Measurements from ENCODE around the gene RPH3AL.

RPH3AL gene

DNA sequence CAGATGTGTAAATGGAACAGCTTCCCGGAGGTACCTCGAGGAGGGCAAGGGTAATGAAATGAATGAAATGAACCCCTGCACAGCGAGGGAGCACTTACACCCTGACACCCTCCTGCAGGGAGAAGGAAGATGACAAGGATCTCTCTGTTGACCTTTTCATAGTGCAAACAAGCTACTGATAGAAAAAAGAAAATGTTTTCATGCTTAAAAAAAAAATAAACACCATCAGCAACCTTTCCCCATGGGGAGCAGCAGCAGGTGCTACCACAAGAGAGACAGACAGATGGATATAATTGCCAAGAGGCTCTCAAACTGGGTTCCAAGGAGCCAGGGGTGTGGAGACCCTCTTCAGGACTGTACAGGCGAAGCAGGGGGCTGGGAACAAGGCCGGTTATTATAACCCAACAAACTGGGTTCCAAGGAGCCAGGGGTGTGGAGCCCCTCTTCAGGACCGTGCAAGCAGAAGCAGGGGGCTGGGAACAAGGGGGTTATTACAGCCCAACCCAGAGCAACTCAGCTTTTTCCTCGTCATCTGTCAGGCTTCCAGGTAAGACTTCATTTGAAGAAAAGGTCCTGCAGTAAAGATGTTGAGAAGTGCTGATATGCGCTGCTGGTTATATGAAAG, 718 bp upstream of the RPH3AL start:
- DNase-seq (ENCODE audit: low read depth in 2 of 2): no peak

DNA sequence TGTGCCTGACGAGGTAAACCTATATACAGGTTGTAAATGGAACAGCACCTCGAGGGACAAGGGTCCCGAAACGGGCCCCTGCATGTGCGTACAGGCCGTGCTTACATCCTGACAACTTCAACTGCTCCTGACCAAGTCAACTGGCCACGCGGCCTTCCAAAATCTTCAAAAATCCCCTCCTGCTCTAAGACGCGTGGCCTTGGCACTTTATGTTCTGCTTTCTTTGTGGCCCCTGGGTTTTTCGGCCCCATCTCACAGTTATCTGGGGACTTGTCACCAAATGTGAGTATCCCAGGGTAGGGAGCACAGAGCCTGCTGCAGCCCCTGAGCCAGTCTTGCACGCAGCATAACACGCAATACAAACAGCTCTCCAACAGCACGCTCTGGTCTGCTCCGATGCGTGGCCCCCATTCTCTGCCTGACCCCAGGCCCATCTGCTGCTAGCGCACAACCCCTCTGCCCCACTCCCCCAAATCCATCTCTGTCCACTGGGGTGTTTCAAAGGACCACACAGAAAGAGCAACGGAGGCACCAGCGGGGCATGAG, 659 bp downstream of the RPH3AL start:
- DNase-seq (ENCODE audit: low read depth in 2 of 2): no peak

DNA sequence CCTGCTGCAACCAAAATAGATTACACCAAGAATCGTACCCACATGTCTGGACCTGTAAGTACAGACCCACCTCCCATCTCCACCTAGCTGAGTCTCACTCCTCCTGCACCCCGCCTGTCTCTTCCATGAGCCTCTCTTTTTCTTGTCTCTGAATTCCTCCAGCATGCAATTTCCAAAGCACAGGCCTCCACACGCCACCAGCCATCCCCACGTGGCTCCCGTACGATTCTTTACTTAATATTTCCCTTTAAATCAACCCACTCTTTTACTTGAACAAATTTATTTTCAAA, 1.2 kb downstream of the RPH3AL start:
- no peak for DNase-seq (ENCODE audit: low read depth in 2 of 2)

DNA sequence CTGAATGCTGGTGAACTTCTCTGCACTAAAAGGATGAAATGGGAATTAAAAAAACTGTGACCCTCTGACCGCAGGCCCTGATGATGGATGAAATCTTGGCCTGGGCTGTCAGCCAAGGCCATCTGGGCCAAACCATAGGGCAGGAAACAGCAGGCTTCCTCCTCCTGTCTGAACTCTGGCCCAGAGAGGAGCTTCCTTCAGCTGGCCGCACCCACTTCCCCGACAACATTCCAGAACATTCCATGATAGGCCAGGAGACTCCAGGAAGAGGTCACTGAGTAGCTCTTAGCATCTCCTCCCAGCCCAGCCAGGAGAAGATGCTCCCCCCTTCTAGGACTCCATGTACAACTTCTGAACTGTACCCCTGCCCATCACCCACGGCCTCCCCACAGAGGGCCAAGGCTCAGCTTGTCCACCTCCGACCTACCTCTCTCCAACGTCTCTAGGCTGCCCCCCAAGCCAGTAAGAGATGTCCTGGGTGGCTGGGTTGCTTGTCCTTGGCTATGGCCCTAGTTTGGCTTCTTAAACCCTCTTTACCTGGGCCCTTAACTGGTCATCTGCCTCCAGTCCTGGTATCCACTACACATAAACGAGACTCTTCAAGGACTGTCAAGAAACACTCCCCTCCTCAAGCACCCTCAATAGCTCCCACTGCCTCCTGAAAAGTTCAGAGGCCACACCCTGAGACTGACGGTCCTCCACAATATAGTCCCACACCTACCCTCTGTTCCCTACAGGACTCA, 1.7 kb downstream of the RPH3AL start:
- DNase-seq (ENCODE audit: low read depth in 2 of 2): no peak

DNA sequence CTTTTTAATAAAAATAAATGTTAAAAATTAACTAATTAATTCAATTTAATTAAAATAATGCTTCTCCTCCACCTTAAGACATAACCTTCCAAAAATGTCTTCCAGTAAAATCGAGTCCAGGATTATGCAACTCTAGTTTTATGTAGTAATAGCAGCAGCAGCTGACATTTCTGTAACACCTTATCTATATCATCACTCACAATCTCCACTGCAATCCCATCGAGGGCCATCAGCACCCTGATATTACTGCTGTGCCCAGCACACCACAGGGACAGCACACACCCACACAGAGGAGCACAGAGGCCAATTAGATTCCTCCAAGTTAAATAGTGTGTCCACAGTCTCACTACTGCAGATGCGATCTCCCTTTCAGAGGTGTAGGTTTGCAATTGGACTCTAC, 2.9 kb downstream of the RPH3AL start:
- no peak for DNase-seq (ENCODE audit: low read depth in 2 of 2)

DNA sequence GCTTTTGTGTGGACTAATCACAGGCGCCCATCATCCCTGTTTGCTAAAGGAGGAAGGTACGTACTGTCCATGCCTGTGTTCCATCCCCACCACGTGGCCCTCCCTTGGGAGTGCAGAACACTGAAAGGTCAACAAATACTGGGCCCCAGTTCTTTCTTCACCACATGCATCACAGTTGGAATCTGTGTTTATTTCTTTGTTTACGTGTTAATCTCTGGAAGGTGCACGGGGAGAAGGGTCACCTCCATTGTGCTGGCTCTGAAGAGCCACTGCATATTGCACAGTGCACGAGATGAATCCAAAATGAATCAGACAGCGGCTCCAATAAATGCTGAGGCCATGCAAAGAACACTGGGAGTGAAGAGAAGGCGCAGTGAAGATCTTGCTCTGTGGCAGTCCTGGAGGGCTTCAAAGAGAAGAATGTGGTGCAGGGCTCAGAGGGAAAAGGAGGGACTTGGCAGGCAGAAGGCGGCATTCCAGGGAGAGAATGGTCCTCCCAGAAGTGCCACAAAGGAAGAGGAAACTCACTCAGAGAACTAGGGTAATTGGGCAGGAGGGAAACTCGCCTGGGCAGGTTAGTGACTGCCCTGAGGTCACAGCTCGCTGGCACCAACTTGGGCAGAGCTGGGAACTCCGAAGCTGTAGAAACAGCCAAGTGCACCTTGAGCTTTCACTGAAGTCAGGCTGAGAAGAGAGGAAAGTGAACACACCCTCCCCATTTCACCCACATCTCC, 3.7 kb downstream of the RPH3AL start:
- DNase-seq (ENCODE audit: low read depth in 2 of 2): no peak

DNA sequence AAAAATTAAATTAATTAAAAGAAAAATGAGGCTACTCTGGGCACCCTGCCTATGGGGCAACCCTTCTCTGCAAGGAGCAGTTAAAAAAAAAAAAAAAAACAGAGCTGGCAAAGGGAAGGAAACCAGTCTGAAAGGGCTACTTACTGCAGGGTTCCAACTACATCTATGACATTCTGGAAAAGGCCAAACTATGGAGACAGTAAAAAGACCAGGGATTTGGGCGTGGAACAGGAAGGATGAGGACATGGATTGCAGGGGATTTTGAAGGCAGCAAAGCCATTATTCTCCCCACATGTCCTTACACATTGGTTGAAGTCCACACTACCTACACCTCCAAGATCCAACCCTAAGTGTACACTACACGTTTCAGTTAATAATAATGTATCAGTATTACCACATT, 4.6 kb downstream of the RPH3AL start:
- DNase-seq (ENCODE audit: low read depth in 2 of 2): no peak

DNA sequence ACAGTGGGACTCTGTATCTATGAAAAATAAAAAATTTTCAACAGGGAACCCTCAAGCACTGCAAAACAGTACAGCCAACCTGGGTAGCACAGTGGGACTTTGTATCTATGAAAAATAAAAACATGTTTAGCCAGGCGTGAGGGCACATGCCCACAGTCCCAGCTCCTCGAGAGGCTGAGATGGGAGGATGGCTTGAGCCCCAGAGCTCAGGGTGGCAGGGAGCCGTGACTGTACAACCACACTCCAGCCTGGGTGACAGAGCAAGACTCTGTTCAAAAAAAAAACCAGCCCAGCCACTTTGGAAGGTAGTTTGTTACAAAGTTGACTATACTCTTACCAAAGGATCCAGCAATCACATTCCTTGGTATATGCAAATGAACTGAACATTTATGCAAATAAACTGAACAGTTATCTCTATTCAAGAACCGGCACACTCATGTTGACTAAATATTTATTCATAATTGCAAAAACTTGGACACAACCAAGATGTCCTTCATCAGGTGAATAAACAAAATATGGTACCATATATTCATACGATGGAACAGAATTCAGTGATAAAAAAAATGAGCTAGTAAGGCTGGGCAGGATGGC, 5.2 kb downstream of the RPH3AL start:
- DNase-seq (ENCODE audit: low read depth in 2 of 2): no peak

DNA sequence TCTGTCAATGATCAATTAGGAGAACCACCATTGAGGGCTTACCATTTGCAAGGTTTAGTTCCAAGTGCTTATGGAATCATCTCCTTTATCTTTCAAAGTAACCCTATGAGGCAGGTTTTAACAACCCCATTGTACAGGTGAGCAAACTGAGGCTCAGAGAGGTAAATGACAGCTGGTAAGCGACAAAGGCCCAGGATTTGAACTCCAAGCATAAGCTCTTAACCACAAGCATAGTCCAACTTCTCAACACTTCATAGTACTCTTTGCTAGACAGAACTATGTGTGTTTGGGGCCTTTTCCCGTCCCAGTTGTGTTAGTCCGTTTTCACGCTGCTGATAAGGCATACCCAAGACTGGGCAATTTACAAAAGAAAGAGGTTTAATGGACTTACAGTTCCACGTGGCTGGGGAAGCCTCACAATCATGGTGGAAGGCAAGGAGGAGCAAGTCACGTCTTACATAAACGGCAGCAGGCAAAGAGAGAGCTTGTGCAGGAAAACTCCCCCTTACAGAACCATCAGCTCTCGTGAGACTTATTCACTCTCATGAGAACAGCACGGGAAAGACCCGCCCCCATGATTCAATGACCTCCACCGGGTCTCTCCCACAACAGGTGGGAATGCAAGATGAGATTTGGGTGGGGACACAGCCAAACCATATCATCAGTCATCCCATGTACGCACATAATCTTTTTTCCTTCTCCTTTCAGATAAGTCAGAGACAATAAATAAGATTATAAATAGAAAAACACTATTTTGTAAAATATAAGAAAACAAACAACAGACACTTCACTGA, 6.4 kb downstream of the RPH3AL start:
- no peak for DNase-seq (ENCODE audit: low read depth in 2 of 2)

DNA sequence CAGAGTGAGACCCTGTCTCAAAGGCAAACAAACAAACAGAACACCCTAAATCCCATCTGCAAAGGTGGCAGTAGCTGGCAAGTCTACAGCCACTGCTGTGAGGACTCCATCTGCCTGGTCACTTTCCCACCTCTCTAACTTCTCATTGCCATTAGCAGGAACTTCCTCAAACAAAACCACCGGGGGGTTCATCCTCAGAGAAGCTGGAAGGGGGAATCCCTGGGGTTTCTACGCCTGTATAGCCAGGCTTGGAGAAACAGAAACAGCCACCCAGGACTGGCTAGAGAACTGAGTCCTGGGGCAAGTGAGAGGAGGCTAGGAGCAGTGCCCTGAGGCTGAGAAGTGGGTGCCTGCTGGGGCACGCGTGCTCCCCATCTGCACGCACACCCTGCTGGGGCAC, 7.3 kb downstream of the RPH3AL start:
- no peak for DNase-seq (ENCODE audit: low read depth in 2 of 2)

DNA sequence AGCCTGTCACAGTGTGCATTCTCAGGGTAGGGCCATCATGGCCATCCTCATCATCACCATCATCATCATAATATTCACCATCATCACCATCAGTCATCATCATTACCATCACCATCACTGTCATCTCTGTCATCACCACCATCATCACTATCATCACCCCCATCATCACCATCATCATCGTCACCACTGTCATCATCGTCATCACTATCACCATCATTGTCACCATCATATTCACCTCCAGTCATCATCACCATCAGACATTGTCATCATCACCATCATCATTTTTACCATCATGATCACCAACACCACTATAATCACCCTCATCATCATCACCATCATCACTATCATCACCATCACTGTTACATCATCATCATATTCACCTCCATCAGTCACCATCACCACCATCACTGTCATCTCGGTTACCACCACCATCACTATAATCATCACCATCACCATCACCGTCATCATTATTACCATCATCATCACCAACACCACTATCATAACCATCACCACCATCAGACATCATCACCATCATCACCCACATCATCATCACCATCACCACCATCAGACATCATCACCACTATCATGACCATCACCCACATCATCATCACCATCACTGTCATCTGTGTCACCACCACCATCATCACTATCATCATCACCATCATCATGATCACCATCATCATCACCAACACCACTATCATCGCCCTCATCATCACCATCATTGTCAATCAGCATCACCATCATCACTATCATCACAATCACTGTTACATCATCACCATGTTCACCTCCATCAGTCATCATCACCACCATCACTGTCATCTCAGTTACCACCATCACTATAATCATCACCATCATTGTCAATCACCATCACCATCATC, 8.5 kb downstream of the RPH3AL start:
- DNase-seq (ENCODE audit: low read depth in 2 of 2): no peak

DNA sequence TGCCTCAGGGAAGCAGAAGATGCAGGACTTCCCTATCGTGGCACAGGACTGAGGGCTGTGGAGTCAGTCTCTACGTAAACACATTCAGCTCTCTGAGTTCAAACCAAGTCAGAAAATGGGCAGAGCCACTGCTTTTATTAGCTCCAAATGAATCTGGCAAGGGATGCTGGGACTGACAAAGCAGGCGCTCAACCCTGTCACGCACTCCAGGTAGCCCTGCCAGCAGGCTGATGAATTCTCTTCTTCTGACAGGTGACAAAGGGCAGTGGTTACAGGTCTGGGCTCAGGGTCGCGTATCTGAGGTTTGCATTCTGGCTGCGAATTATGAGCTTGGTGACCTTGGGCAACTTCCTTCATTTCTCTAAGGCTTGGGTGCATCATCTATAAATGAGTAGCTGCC, 9.4 kb downstream of the RPH3AL start:
- no peak for DNase-seq (ENCODE audit: low read depth in 2 of 2)

DNA sequence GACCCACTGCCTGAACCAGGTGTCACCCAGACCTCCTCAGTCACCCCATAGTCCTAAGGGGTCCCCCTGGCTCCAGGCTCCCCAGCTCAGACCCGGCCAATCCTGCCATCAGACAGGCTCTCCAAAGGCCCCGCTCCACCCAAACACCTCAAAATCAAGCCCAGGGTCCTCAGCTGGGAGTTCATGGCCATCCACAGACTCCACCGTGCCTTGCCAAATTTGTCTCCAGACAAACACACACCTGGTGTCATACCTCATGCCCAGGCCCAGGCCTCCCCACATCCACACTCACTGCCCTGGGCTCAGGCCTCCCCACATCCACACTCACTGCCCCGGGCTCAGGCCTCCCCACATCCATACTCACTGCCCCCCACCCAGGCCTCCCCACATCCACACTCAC, 12.5 kb downstream of the RPH3AL start:
- no peak for DNase-seq (ENCODE audit: low read depth in 2 of 2)

DNA sequence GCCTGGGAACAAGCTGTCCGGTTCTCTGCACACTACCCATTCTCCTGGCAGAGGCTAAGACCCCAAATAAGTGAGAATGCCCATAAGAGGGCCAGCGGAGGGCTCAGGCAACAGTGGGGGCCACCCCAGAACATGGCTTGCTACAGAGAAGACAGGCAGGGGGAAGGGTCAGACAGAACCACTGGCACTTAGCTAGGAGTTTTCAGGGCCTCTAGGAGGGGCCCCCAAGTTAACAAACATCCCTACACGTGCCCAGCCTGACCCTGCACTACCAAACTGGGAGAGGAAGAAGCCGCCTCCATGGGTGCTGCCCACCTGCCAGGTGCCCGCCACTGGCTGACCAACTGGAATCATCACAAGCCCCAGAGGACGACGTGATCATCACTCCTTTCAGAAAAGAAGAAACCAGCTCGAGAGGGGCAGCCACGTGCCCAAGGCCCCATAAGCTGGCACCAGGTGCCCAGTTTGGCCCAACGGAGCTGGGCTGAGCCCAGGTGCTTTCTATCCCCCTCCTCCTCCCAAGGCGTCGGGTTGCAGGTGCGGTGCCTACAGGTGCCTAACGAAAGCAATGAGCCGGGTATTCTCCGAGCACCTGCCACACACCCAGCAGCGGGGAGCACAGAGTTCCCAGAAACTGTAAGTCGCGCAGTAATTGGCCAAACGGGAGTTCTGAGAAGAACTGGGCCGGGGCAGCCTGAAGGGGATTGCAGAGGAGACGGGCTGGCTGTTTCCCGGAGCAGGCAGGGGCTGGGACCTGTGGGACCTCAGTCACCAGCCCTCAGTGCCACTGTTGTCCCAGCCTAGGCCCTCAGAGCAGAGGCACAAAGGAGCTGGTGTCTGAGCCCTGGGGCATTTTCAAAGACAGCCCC, 13.2 kb downstream of the RPH3AL start:
- DNase-seq (ENCODE audit: low read depth in 2 of 2): no peak

DNA sequence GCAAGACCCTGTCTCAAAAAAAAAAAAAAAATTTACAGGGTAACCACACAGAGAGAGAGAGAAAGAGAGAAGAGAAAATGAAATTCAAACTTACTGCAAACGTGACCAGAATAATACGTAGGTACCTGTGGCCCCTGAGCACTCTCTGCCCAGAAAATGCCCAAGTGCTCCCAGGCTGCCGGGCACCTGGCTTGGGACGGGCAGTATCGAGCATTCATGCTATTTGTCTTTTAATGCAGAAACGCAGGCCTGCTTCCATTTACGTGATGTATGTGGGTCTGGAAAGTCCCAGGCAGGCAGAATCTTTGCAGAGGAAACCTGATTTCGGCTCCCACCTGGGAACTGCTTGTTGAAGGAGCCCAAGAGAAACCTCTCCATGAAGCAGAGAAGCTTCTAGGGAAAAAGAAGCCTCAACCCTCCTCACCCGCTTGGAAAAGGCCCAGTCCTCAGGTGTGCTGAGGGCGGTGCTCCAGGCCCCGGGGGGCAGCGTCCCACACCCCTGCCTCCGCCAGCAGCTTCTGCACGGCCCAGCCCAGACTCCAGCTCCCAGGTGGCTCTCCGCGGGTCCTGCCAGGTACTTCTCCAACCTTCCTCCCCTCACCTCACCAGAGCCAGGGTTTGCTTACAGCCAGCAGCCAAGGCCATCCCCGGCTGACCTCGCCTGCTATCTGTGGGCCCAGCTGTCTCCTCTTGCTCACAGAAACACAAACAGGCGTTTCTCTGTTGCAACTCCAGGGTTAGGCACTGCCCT, 14.0 kb downstream of the RPH3AL start:
- DNase-seq (ENCODE audit: low read depth in 2 of 2): no peak

DNA sequence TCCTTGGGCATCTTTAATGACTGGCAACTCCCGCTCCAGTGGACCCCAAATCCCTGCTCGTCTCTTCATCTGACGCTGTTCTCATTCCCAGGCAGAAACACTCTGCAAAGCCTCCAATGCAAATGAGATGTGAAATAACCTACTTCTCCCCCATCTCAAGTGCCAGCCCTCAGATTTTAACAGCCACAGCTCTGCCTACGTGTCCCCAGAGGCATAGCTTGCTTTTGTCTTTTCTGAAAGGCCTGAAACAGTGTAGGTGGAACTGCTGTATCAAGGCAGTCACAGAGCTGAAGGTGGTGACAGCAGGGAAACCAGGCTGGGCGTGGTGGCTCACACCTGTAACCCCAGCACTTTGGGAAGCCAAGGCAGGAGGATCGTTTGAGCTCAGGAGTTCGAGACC, 14.7 kb downstream of the RPH3AL start:
- DNase-seq (ENCODE audit: low read depth in 2 of 2): no peak

DNA sequence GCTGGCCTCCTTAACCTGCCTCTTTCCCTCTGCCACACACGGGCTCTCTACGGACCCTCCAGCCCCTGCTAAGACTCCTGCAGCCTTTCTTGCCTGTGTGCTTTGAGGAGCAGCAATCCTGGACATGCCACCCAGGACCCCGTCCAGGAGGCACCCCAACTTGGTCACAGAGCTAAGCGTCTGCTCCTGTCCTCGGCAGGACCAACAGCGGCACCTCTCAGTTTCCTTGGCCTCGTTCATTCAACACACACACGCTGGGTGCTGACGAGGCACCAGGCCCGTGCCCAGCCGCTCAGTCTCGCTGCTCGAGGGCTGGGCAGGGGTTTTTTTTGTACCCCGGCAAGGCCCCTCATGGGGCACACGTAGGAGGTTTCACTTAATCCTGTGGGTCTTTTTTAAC, 15.2 kb downstream of the RPH3AL start:
- no peak for DNase-seq (ENCODE audit: low read depth in 2 of 2)

DNA sequence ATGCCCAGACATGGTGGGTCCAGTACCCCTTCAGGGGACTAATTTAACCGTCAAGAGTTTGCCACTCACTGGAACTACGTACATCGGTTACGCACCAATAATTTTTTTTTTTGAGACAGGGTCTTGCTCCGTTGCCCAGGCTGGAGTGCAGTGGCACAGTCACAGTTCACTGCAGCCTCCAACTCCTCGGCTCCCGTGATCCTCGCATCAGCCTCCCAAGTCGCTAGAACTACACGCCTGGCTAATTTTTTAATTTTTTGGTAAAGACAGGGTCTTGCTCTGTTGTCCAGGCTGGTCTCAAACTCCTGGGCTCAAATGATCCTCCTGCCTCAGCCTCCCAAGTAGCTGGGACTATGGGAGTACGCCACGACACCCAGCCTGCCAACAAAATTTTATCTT, 15.6 kb downstream of the RPH3AL start:
- no peak for DNase-seq (ENCODE audit: low read depth in 2 of 2)

Data from stimulated activated CD4-positive, alpha-beta T cell treated with anti-CD3 and anti-CD28 coated beads, Interleukin-4, amount 100 ng/mL, for 48 hours (primary cell).